KBM-7 (cell line): Measurements from ENCODE around the gene UBR2.
"Not testable (repeated sequence)": the region's sequence is repeated elsewhere in the genome, so short reads cannot be mapped to it uniquely, and the experiment has no call there.

Source experiments
- DNase-seq: peaks from one replicate; pipeline ENCODE4 v3.0.0-alpha.2; 2015
- in situ Hi-C: fragments of 300-500 bp; cut with MboI; formaldehyde crosslinking; loops from 2 replicates; pipeline ENCODE4 v1.14.3; 2020; ENCODE audit warnings: low sequenced_read_pairs, low pct_unique_long_range_greater_than_20kb, mixed read lengths

UBR2 gene

DNA sequence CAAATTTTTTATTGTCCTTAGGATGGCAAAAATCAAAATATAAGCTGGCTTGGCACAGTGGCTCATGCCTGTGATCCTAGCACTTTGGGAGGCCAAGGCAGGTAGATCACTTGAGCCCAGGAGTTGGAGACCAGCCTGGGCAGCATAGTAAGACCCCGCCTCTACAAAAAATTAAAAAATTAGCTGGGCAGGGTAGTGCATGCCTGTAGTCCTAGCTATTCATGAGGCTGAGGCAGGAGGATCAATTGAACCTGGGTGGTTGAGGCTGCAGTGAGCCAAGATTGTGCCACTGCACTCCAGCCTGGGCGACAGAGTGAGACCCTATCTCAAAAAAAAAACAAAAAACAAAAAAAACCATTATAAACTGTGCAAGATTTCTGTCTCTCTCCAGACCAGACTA lies 40.9 kb downstream of the UBR2 start:
- in situ Hi-C loops, DNase-seq: not testable (repeated sequence)

DNA sequence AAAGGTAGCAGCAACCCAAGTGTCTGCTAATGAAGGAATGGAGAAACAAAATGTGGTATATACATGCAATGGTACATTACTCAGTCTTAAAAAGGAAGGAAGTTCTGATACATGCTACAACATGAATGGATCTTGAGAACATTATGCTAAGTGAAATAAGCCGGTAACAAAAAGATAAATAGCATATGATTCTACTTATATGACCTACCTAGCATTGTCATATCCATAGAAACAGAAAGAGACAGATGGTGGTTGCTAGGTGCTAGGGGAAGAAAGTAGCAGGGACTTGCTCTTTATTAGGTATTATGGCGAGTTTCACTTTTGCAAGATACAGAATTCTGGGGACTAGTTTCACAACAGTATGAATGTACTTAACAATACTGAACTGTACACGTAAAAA lies 46.6 kb downstream of the UBR2 start:
- in situ Hi-C loops, result no loop called here
- no peak for DNase-seq

DNA sequence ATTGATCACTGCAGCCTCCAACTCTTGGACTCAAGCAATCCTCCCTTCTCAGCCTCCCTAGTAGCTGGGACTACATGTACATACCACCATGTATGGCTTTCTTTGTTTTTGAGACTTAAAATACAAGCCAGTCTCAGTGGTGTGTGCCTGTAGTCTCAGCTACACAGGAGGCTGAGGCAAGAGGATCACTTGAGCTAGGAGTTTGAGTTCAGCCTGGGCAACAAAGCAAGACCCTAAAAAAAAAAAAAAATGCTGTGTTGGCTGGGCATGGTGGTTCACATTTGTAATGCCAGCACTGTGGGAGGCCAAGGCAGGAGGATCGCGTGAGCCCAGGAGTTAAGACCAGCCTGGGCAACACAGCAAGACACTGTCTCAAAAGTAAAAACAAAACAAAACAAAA lies 51.7 kb downstream of the UBR2 start:
- no peak for DNase-seq
- in situ Hi-C loops, result no loop called here

DNA sequence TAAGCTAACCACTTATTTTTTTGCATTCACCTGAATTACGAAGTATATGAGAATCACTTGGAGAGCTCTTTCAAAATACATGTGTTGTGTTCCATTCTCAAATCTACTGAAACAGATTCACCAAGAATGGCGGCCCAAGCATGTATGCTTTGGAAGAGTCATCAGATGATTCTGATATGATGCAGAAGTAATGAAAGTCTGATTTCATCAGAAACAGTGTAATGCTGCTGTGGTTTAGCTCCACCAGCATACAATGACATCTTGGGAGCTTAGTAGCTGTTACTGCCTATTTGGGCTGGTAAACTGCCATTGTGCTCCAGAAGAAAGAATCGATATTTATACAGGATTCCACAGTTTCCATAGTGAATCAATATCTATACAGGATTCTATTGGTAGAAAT lies 52.9 kb downstream of the UBR2 start:
- in situ Hi-C loops, result no loop called here
- no peak for DNase-seq

DNA sequence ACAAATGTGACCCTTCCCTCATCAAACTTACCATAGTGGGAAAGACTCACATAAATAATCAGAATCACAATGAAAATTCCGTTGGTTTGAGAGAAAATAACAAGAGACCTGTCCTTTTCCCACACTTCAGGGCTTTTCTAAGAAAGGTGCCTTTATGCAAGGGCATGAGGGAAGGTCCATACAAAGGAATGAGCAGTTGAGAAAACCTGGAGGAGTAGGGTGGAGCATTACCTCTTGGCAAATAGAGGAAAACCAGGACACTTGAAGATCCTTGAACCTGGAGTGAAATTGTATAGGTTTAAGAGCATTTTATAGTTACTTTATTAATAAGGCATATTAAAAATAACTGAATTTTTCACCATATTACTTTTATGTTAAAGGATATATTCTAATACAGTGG lies 54.3 kb downstream of the UBR2 start:
- in situ Hi-C loops, result no loop called here
- no peak for DNase-seq

DNA sequence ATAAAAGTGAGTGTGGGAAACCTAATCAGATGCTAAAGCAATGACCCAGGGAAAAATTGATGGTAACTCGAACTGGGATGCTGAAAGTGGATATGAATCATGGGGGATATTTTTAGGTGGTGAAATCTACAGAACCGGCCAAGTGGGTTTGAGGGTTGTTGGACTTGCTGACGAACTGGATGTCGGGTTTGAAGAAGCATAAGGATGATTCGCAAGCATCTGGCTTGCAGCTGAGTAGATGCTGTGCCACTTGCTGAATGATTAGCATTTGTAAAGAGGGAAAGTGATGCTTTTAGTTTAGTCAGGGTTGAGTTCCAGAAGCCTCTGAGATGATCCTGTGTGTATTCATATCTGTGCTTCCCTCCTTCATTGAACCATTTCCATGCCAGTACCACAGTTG lies 54.9 kb downstream of the UBR2 start:
- DNase-seq, result no peak
- in situ Hi-C loops, result no loop called here

DNA sequence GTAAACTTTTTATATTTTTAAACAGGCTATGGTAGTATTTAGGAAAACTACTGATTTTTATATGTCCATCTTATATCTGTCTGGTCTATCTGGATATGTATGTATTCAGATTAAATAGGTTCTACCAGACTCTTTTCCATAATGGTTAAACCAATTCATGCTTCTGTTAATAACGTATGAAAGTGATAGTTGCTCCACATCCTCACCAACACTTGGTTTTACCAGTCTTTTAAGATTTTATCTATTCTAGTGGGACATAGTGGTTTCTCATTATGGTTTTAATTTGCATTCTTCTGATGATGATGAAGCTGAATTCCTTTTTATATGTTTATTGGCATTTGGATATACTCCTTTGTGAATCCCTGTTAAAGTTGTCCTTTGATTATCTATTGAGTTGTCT lies 56.1 kb downstream of the UBR2 start:
- DNase-seq, result no peak
- in situ Hi-C loops, result no loop called here

DNA sequence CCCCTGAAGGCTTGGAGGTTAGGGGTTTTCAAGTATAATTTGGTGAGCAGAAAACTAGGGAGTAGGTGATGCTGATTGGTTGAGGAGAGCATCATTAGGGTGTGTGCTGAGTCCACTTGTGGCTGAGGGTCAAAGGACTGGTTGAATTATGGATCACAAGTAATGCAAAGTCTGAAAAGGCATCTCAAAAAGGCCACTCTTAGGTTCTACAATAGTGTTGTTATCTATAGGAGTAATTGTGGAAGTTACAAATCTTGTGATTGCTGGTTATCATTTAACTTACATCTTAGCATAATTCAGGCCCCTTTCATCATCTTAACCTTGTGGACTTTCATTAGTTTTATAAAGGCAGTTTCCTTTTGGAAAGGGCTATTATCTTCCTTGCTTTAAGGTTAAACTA lies 60.8 kb downstream of the UBR2 start:
- in situ Hi-C loops, result no loop called here
- no peak for DNase-seq

DNA sequence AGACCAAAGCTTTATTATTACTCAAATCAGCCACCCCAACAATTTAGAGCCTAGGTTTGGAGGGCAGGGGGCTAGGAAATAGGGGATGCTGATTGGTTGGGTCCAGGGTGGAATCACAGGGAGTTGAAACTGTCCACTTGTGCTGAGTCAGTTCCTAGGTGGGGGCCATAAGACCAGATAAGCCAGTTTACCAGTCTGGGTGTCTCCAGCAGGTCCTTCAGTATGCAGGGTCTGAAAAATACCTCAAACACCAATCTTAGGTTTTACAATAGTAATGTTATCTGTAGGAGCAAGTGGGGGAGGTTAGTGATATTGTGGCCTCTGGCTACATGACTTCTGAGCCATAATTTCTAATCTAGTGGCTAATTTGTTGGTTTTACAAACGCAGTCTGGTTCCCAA lies 63.2 kb downstream of the UBR2 start:
- DNase-seq, result no peak
- in situ Hi-C loops, result no loop called here

DNA sequence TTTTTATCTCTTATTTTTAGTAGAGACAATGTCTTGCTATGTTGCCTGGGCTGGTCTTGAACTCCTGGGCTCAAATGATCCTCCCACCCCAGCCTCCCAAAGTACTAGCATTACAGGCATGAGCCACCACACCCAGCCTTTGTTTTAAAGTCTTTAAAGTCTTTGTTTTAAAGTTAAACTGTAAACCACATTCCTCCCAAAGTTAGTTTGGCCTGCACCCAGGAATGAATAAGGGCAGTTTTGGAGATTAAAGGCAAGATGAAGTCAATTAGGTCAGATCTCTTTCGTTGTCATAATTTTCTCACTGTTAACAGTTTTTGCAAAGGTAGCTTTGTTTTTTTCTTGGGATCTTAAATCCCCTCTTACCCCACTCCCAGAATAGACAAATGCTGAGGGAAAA lies 63.8 kb downstream of the UBR2 start:
- DNase-seq, result no peak
- in situ Hi-C loops, result no loop called here

DNA sequence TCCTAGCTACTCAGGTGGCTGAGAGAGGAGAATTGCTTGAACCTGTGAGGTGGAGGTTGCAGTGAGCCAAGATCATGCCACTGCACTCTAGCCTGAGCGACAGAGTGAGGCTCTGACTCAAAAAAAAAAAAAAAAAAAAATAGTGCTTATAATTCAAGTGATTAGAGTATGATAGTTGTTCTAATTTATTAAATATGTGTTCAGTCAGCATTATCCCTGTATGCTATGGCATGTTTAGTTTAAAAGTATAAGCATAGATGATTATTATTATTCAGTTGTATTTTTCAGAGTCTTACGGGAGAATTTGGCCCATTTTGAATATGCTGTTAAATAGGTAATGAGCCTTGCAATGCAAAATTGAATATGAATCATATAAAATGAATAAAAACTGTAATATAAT lies 64.8 kb downstream of the UBR2 start:
- in situ Hi-C loops, result no loop called here
- no peak for DNase-seq

DNA sequence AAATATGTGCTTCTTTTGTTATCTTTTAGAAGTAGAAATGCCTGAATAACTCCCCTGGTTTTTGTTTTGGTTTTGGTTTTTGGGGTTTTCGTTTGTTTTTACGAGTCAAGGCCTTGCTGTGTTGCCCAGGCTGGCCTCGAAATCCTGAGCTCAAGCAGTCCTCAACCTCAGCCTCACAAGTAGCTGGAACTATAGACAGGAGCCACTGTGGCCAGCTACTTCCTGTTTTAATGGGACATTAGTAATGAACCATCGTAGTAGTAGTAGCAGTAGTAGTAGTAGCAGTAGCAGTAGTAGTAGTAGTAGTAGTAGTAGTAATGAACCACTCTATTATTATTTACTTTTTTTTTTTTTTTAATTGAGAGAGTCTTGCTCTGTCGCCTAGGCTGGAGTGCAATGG lies 66.0 kb downstream of the UBR2 start:
- in situ Hi-C loops, result no loop called here
- DNase-seq, result peak; percentile 42

DNA sequence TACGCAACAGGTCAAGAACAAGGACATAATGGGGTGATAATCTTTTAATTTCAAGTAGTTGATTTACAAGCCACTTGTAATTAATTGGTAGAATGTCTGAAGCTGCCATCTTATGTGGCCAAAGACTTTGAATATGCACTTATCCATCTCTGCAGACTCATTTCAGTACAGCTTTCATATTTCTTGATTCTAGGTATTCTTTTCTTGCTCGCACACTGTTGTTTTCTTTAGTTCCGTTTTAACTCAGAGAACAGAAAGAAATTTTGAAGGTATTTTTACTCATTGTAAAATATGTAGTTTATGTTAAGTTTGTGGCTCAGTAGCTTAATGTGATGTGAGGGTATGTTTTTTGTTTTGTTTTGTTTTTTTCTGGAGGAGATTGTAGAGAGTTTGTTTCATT lies 73.9 kb downstream of the UBR2 start:
- no peak for DNase-seq
- in situ Hi-C loops, result no loop called here

DNA sequence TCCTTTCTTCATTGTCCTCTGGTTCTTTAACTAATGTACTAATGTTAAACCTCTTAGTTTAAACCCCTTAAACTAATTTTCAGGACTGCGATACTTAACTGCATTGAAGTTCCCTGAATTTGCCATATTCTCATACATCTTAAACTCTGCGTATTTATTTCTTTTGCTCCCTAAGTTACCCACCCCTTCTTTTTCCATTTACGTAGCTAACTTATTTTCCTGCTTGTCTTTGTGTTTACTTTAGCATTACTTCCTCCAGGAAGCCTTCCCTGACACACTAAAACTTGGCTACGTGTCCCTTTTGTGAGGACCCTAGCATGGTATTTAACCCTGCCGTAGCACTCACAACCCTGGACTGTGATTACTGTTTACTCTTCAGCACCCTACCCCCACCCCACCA lies 79.0 kb downstream of the UBR2 start:
- in situ Hi-C loops, result no loop called here
- no peak for DNase-seq

DNA sequence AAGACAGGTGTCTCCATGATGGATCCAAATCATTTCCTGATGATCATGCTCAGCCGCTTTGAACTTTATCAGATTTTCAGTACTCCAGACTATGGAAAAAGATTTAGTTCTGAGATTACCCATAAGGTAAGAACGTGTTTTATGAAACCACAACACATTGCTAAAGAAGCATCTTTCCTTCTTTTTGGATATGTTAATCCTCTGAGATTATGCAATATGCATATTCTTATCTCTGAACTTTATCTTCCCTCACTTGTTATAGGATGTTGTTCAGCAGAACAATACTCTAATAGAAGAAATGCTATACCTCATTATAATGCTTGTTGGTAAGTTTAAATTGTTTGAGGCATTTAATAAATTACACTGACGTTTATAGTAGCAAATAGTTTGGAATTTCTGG lies 80.4 kb downstream of the UBR2 start:
- no peak for DNase-seq
- in situ Hi-C loops, result no loop called here

DNA sequence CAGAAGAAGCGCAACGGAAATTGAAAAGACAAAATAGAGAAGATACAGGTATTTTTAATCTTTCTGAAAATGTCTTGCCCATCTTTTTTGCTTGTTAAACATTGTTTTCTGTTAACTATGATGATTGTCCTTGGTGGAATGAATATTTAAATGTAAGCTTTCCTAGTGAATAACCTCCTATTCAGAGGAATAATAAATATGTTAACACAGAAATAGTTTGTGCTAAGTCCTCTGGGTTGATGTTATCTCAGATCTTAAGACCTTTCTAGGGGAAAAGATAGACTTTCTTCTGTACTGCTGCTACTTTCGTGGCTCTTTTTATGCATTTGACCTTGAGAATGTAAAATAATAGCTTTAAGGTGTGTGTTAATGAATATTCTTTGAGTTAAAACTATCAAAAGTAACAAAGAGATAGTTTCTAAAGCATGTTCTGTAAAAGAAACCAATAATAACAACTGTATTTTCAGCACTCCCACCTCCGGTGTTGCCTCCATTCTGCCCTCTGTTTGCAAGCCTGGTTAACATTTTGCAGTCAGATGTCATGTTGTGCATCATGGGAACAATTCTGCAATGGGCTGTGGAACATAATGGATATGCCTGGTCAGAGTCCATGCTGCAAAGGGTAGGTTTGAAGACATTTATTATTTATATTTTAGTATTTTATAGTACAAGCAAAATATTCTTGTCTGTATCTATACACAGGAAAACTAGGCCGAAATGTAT lies 88.4 kb downstream of the UBR2 start:
- in situ Hi-C loops, result loop anchor here (25.0 kb wide), 1 partner anchor 210 kb away; no protein-coding TSS in a partner anchor
- DNase-seq, result no peak

DNA sequence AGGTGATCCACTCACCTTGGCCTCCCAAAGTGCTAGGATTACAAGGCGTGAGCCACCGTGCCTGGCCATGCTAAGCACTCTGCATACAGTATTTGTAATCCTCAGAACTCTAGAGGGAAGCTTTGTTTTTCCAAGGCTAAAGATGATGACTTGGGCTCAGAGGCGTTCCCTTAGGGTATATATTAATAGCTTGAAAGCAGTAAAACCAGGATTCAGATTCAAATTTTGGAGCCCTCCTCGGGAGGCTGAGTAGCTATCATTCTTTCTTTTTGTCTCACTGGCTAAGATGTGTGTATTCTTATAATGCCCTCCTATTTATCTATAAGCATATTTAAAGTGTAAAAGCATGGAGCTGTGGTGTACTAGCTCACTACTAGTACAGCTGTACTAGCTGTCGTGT lies 90.0 kb downstream of the UBR2 start:
- in situ Hi-C loops, result loop anchor here (25.0 kb wide), 1 partner anchor 208 kb away; no protein-coding TSS in a partner anchor
- DNase-seq, result no peak

DNA sequence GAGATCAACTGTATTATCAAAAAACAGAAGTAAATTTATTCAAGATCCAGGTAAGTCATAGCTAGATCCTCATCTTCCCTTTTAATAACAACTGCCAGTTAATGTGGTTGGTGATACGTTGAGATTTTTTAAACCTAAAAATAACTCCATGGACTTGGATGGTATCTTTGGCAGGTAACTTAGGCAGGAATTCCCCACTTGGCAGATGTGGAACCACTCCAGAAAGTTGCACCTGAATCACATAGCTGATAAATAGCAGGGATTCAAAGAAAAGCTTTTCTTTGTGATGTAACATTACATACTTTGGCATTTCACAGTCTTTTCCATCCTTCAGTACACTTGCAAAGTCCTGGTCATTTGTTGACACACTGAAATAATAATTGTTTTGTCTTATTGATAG lies 96.0 kb downstream of the UBR2 start:
- DNase-seq, result no peak
- in situ Hi-C loops, result loop anchor here (25.0 kb wide), 1 partner anchor 202 kb away; no protein-coding TSS in a partner anchor

DNA sequence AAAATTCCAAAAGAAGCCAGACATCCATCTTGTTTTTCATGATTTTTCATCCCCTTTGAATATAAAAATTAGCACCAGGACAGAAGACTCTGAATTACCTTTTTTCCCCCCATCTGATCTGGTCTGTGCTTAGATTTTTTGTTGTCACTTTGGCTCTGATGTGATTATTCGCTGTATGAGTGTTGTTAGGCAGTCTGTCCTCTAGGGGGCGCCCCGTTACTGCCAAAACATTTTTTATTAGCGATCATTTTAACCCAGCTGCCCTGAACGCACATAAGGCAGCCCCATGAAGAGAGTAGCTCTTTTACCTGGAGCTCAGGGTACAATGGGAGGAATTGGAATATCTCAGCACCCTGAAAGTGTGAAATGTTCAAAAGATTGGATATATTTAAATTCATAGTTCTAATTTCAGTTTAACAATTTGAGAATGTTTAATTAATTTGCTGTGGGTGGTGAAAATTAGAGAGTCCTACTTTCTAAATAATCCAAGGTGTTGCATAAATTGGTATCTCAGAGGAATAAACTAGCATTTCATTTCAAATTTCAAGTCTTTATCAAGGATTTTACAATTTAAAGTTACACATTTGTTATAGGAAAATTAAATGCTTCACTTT lies 97.8 kb downstream of the UBR2 start:
- in situ Hi-C loops, result loop anchor here (25.0 kb wide), 1 partner anchor 201 kb away; no protein-coding TSS in a partner anchor
- peak; percentile 91 for DNase-seq

DNA sequence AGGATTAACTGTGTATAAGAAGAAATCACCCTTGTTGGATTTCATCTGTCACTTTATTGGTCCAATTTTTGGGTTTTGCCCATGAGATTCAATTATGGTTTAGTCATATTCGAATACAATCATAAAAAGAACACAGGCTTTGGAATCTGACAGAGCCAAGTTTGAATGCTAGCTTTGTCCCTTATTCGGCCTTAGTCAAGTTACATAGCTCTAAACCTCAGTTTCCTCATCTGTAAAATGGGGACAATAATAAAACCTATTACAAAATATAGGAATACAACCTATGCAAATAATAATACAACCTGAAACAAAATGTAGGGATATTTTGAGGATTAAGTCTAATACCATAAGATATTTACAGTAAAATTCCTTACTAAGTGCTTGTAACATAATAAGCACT lies 100.9 kb downstream of the UBR2 start:
- in situ Hi-C loops, result loop anchor here (25.0 kb wide), 1 partner anchor 198 kb away; no protein-coding TSS in a partner anchor
- no peak for DNase-seq

DNA sequence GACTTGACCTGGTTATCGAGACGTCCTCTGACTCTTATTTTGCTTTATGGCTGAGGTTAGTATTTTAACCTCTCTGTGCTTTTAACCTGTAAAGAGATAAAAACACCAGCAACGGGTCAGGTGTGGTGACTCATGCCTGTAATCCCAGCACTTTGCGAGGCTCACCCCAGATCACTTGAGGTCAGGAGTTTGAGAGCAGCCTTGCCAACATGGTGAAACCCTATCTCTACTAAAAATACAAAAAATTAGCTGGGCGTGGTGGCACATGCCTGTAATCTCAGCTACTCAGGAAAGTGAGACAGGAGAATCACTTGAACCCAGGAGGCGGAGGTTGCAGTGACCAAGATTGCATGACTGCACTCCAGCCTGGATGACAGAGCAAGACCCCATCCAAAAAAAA lies 110.5 kb downstream of the UBR2 start:
- DNase-seq, result not testable (repeated sequence)
- in situ Hi-C loops, result loop anchor here (25.0 kb wide), 1 partner anchor 188 kb away; no protein-coding TSS in a partner anchor
